OCI-M2 (cell line): Measurements from ENCODE around the gene BCAT1.
"Not testable (repeated sequence)": the region's sequence is repeated elsewhere in the genome, so short reads cannot be mapped to it uniquely, and the experiment has no call there.

Source experiments
- DNase-seq: peaks from one replicate; lab custom pipeline; 2025; ENCODE audit not compliant: unreplicated experiment; lab: John Stamatoyannopoulos, UW

The BCAT1 gene

GRCh38 chr12:24860546-24860945 lies 88.4 kb downstream of the BCAT1 start:
- no peak for DNase-seq

- DNase-seq, result no peak
These were observed 92.4 kb downstream of the BCAT1 start for GRCh38 chr12:24856541-24856940.

- no peak for DNase-seq
These were observed 94.0 kb downstream of the BCAT1 start for GRCh38 chr12:24854908-24855307.

- DNase-seq, result no peak
These were observed 94.9 kb downstream of the BCAT1 start for GRCh38 chr12:24854017-24854416.

GRCh38 chr12:24853588-24853987 lies 95.3 kb downstream of the BCAT1 start:
- DNase-seq, result no peak

- no peak for DNase-seq
These were observed 95.8 kb downstream of the BCAT1 start for GRCh38 chr12:24853094-24853493.

- DNase-seq, result no peak
These were observed 96.5 kb downstream of the BCAT1 start for GRCh38 chr12:24852420-24852819.

- DNase-seq, result not testable (repeated sequence)
These were observed 97.0 kb downstream of the BCAT1 start for GRCh38 chr12:24851883-24852282.

- no peak for DNase-seq
These were observed 97.6 kb downstream of the BCAT1 start for GRCh38 chr12:24851341-24851740.

GRCh38 chr12:24850496-24850895 lies 98.4 kb downstream of the BCAT1 start:
- no peak for DNase-seq

GRCh38 chr12:24848941-24849477 lies 99.9 kb downstream of the BCAT1 start:
- no peak for DNase-seq

GRCh38 chr12:24846689-24847088 lies 102.2 kb downstream of the BCAT1 start:
- DNase-seq, result no peak

- DNase-seq, result no peak
These were observed 103.3 kb downstream of the BCAT1 start for GRCh38 chr12:24845615-24846014.

- no peak for DNase-seq
These were observed 108.7 kb downstream of the BCAT1 start for GRCh38 chr12:24840046-24840800.

- no peak for DNase-seq
These were observed 109.6 kb downstream of the BCAT1 start for GRCh38 chr12:24839268-24839791.

GRCh38 chr12:24838531-24838950 lies 110.4 kb downstream of the BCAT1 start:
- DNase-seq, result no peak

- DNase-seq, result no peak
These were observed 113.5 kb downstream of the BCAT1 start for GRCh38 chr12:24835377-24835776.

GRCh38 chr12:24833513-24833912 lies 115.4 kb downstream of the BCAT1 start:
- no peak for DNase-seq

- DNase-seq, result no peak
These were observed 124.9 kb downstream of the BCAT1 start for GRCh38 chr12:24823808-24824515.

GRCh38 chr12:24822121-24822899 lies 126.6 kb downstream of the BCAT1 start:
- DNase-seq, result no peak

GRCh38 chr12:24821691-24822090 lies 127.2 kb downstream of the BCAT1 start:
- no peak for DNase-seq
